ENCODE results near the gene SLC39A5. TPM values are rescaled to one million over a fixed set of nuclear protein-coding genes. Genes with fewer than 3 reads are reported as not detected.

The SLC39A5 gene
- total RNA-seq, 1 experiment from 2014 or later: not detected

DNA sequence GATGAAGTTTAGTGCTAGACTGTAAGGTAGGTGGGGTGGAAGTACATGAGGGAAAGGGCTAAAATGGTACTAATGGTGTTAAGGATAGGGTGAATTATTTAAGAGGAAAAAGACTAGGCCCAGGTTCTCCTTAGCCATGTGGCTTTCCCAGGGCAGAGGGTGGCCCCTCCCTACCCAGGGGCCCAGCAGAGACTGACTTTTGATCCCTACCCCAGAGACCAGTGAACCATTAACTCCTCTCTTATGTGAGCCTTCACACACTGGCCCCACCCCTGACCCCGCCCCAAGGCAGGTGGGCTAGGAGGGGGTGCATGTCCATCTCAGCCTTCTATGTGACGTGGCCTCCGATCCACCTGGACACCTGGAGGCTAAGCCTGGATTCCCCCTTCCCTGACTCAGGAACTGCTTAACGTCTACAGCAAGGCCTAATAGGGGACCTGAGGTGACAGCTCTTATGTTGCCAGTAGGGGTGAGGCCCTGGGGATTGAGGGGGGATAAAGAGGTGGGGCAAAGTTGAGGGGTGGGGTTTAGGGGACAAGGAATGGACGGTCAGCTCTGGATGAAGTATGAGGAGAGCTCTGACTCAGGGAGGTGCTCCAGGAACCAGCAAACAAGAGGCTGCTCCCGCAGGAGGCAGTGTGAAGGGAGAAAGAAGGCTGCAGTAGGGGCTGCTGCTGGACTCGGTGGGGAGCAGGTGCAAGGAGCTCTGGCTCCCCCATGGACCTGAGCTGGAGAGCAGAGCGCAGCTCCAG is 757 bp downstream of the SLC39A5 start:
- Histone ChIP-seq H3T11ph (ENCODE audit: low read length) (no peak overlapping the region), H2BK12ac (ENCODE audit: insufficient read length, low read depth, low read length) (no peak overlapping the region), H4K8ac (replicated peaks; ENCODE audit: insufficient read length, low read depth, low read length) (no peak overlapping the region), H3K23ac (ENCODE audit: insufficient read length, low read depth, low read length) (no peak overlapping the region), H2AFZ (ENCODE audit: low read length) (no peak overlapping the region), H4K5ac (ENCODE audit: insufficient read length, low read depth, low read length) (no peak overlapping the region), H2BK5ac (ENCODE audit: insufficient read length, low read length) (no peak overlapping the region), H3K79me1 (ENCODE audit: insufficient read depth, low read depth, low read length, poor library complexity, severe bottlenecking) (no peaks in the 10 kb centered on the region), H2BK120ac (ENCODE audit: low read depth, low read length, poor library complexity, severe bottlenecking) (no peak overlapping the region), H3K4me2 (ENCODE audit: insufficient read depth, insufficient read length, low read length) (no peak overlapping the region), H3K18ac (ENCODE audit: insufficient read length, low read depth, low read length) (no peak overlapping the region), H3K27ac (ENCODE audit: insufficient read length, low read depth, low read length) (no peak overlapping the region), H3K4me1 (ENCODE audit: insufficient read depth, low read length) (no peaks in the 10 kb centered on the region), H3K14ac (ENCODE audit: insufficient read depth, low read length) (no peak overlapping the region), H4K91ac (ENCODE audit: insufficient read length, low read depth, low read length) (no peak overlapping the region), H2AK5ac (ENCODE audit: insufficient read length, low read length) (no peak overlapping the region), H2BK15ac (ENCODE audit: low read depth, low read length) (no peak overlapping the region), H3K23me2 (ENCODE audit: insufficient read length, low read depth, low read length, poor library complexity, severe bottlenecking) (no peaks in the 10 kb centered on the region), H3K79me2 (ENCODE audit: insufficient read depth, low read length) (no peaks in the 10 kb centered on the region), H3K9me3 (ENCODE audit: control insufficient read depth, low read depth, low read length) (no peaks in the 10 kb centered on the region), H3K9ac (ENCODE audit: extremely low read depth, insufficient read length, low read length) (no peak overlapping the region), H2BK20ac (ENCODE audit: low read depth, low read length, poor library complexity, severe bottlenecking) (no peak overlapping the region), H3K56ac (ENCODE audit: insufficient read length, low read depth, low read length) (no peak overlapping the region), H4K20me1 (ENCODE audit: control insufficient read depth, insufficient read depth, insufficient read length) (peaks cover 3% of the 10 kb centered on the region), H3K4ac (ENCODE audit: low read depth, low read length) (no peak overlapping the region), H3K27me3 (ENCODE audit: insufficient read depth, low read length) (no peaks in the 10 kb centered on the region)
- H3K9me3 Mint-ChIP-seq: no peaks in the 10 kb centered on the region; a peak in 1 of 5 replicates
- H3K4me1 Mint-ChIP-seq: peaks cover 9 to 11% of the 10 kb centered on the region in 2 experiments; a peak in 3 of 4 replicates
- peaks cover 2 to 17% (median 10%) of the 10 kb centered on the region in 3 experiments; a peak in 5 of 7 replicates for H3K36me3 Mint-ChIP-seq (ENCODE audit: insufficient read depth in 1 of 3, low read depth in 3 of 3)
- no peak for TF ChIP-seq CTCF (conservative IDR thresholded peaks at IDR 0.05)
- WGBS (ENCODE audit: extremely low coverage, insufficient read length, low lambda C conversion rate): no CpG with 5 or more reads among the region's 8 CpGs
- DNase-seq: peak; percentile 56
- no peak overlapping the region for H3K27ac Mint-ChIP-seq
- H3K4me3 Mint-ChIP-seq: no peak overlapping the region
- peaks cover 10% of the 10 kb centered on the region for H3K27me3 Mint-ChIP-seq (ENCODE audit: low read depth)

Data from H9 (cell line).